ENCODE data around the gene GNAS-AS1.

DNA sequence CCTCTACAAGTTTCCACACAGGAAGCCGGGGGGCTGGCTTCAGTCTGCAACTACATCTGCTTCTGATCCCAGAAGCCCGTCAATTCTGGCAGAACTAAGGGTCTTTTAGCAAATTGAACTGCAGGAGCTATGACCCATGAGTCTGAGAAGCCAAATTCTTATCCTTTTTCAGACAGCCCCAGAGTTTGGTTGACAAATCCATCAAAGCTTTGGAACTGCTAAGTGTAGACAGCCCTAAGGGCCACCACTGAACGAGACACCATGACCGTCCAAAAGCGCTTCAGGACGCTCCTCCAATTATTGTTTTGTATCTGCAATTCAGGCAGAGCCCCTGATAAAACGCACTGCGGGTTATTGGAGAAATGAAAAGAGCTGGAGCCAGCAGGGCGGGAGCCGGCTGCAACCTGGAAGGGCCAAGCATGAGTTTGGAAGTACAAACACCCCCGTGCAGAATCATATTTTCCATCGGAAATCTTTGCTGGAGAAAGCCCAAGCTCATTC, 67.1 kb downstream of the GNAS-AS1 start:
- TF ChIP-seq CTBP1 (IDR thresholded peaks at IDR 0.05; ENCODE audit: borderline replicate concordance) (no peak), TARDBP (IDR thresholded peaks at IDR 0.05) (no peak), FOXM1 (IDR thresholded peaks at IDR 0.05; ENCODE audit: borderline replicate concordance) (no peak), FOXK2 (IDR thresholded peaks at IDR 0.05) (no peak), SUZ12 (IDR thresholded peaks at IDR 0.05) (no peak), NFRKB (IDR thresholded peaks at IDR 0.05) (no peak), ARNT (IDR thresholded peaks at IDR 0.05) (no peak), FOXA1 (IDR thresholded peaks at IDR 0.05) (no peak), BHLHE40 (IDR thresholded peaks at IDR 0.05; ENCODE audit: borderline replicate concordance) (no peak), HDGF (IDR thresholded peaks at IDR 0.05; ENCODE audit: borderline replicate concordance) (no peak), ZNF384 (IDR thresholded peaks at IDR 0.05) (no peak), LEF1 (IDR thresholded peaks at IDR 0.05; ENCODE audit: borderline replicate concordance) (no peak)
